HUDEP-2 (cell line): ENCODE data around the gene ATXN7.

Experiments
- DNase-seq, 76 experiments: peaks; one replicate each; lab custom pipeline; 2025; ENCODE audit not compliant: unreplicated experiment in 76 of 76; lab: John Stamatoyannopoulos, UW

ATXN7 gene

DNA sequence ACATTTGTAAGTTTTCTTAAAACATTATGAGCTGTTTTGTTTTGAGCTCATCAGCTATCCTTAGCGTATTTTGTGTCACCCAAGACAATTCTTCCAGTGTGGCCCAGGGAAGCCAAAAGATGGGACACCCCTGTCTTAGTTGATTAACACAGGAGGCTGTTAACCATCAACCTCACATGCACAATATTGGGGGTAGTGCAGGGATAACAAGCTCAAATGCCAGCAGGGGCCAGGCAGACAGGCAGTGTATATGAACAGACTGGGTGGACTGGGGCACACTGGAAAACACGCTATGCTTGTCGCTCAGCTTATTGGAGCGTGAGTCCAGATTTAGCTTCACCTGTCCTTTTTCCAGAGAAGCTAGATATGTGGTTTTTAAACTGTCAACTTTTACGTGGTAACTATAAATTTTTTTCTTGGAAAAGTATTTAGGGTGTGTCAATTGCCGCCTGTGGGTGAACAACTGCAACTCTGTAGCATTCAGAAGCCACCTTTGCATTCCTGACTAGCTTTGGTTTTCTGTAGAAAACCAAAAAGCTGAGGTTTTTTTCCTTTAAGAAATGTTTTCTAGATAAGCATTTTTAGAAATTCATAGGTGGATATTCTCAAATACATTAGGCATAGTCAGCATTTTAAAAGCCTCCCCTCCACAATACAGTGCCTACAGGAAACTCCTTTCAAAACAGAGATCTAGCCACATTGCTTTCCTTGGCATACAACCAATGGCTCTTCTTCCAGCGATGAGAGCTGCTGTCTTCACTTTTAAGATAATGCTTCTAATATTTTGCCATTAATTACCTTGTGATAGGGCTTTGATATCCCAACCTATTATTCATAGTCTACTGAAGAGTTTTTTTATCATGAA is 145.1 kb downstream of the ATXN7 start:
- DNase-seq = no peak

DNA sequence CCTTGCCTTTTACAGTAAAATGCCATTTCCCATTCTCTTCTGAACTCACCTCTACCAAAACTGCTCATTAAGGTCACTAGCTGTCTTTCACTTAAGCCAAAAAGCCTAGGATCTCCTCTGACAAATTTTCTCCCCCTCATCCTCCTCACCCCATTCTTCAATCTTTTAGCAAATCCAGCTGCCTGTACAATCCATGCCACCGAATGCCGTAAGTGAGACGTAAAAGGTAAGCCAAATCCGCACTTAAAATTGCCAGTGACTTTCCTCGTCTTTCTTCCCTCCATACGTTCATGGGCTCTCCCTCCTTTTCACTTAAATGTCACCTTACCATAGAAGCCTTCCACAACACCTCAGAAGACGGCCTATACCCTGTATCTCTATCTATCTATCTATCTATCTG is 145.9 kb downstream of the ATXN7 start:
- no peak for DNase-seq

DNA sequence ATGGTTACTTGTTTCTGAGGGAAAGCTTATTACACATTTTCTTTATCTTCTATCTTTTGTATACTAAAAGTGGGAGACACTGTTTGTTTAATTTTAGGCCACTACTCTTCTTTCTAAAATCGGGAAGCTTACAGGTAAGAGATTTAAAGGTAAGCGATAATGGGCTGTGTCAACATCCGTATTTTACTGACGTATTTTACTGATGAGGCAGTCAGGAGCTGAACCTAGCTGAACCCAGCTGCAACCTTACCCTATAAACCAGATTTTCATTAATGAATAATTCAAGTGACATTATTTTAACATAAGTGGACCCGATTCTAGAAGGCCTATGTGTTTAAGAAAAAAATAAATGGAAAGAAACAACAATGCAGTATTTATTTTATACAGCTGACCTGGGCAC is 146.5 kb downstream of the ATXN7 start:
- no peak for DNase-seq

DNA sequence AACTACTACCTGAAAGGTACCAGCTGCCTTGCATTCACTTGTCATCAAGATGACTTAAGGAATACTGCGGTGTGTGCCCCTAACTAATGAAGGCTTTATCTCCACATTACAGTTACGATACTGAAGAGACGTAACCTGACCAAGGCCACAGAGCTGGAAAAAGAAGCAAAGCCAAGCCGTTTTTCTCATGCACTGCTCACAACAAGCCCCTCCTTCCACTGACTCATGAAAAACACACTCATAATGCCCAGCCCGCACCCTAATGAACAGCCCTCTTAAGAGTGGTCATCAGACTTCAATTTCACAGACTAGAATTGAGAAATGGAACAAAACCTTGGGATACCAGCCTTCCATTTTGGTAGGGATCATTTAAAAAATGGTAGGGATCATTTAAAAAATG is 148.0 kb downstream of the ATXN7 start:
- peak in 27 of 76 experiments; percentile 1 to 63 (median 10) for DNase-seq

DNA sequence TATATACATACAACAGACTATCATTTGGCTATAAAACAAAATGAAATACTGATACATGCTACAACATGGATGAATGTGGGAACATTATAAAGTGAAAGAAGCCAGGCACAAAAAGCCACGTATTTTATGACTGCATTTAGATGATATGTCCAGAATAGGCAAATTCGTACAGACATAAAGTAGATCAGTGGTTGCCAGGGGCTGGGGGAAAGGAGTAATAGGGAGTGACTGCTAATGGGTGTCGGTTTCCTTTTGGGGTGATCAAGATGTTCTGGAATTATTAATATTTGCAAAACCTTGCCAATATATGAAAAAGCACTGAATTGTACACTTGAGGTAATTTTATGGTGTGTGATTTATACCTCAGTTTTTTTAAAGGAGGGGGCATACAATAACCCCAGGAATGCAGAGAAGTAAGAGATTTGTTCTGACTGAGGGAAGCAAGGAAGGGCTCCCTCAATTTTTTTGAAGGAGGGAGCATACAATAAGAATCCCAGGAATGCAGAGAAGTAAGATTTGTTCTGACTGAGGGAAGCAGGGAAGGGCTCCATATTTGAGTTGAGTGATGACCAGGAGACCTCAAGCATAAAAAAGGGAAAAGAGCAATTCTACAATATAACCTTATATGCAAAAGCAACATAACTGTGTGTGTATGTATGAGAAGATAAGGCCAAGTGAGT is 153.4 kb downstream of the ATXN7 start:
- no peak for DNase-seq

DNA sequence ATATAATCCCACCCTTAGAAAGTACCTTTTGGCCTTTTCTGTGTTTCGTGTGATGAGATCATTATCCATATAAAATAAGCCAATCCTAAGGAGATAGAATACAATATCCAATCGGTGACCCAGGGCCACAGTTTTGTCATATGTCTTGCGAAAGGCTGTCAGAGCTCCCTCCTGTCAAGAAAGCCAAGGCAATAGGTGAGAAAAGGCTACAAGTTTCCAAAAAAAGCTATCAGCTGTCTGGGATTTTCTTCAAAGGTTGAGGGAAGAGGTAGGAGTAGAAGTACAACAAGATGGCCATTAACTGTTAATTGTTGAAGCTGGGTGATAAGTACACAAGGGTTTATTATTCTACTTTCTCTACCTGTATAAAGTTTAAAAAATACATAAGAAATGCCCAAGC is 155.6 kb downstream of the ATXN7 start:
- DNase-seq = no peak

DNA sequence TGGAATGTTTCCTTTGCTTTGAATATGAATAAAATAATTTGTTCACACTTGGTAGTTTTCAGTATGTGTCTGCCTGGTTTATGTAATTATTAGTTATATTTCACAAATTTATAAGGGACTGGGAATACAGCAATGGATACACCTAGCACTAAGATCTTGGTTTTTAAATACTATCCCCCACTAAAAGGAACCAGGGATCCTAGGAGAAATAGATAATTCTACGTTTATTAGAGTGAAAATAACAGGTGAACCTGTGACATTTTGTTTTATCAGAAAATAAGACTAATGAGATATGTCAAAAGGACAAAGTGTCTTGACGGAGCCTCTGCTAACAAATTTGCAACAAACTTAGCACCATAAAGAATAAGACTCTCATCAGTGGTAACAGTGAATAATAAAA is 156.2 kb downstream of the ATXN7 start:
- DNase-seq = no peak

DNA sequence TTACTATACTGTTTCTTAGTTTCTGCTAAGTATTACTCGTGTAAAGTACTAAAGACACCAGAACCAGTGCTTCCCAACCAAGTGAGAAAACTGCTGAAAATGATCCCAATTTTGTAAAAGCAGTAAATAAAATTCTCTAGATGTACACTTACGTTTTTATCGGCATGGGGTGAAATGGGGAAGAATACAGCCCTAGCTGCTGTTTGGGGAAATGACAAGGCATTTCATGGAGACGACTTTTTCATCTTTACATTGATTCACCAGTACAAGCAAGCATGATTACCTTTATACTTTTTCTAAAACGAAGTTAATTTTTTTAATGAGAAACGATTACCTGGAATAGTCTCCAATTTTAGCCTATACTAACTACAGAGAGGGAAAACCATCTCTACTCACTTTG is 158.3 kb downstream of the ATXN7 start:
- peak in 2 of 76 experiments; percentile 2 to 25 for DNase-seq

DNA sequence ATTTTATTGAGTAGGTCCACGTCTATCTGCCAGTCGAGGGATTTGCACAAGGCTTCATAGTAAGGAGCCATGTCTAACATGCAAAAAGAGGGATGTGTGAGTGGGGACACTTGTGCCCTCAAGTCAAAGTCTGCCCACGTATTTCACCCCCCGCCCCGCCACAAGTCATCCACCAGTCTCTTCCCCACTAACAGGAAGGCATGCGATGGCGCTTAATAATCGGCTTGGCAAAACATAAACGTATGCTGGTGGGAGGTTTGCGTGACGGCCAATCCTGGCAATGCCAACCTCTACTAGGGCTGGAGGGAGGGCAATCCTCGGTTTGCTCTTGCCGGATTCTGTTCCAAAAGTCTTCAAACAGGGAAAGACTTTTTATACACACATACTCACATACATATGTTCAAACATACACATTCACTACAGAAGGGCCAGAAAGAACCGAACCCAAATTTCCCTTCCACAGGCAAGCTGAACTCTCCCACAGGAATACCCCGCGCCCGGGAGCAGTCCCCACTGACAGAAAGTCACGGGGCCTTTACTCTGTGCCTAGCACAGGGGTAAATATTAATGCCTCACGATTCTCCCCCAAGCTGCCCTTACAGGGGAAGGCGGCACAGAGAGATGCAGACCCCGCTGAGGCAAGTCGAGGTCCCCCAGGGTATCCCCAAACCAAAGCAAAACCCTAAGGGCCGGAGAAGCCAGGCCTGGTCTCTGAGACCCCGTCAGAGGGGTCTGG is 159.0 kb downstream of the ATXN7 start:
- peak in 15 of 76 experiments; percentile 3 to 41 (median 10) for DNase-seq

DNA sequence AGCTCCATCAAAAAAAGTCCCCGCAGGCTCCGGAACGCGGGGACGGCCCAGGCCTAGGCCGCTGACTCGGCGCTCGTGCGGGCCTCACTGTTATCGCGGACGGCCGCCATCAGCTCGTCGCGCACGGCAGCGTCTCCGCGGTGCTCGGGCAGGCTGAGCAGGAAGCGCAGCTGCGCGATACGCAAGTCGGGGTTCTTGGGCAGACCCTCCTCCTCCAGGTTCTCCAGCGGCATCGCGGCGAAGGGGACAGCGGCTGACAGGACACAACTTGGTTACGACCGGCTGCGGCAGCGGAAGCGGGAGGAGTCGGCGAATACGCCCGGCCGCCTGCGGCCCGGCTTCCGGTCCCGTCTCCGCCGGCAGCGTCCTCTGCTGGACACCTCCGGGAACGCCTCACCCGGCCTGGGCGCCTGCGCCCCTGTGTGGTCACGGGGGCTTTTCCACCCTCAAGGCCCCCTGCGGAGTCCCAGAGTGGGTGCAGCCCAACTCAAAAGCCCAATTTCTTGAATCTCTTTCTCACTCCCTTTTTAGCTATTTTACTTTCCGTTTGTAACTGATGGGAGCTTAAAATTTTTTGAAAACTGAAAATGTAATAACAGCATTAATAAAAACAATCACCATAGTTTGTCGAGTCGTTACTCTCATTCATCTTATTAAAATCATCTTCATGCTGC is 159.7 kb downstream of the ATXN7 start, which contains the start of gene PSMD6:
TSS of gene PSMD6 (minus strand) at position 308 of the 674 bp plus-strand sequence. CDS start at position 233, 75 bp downstream.
- DNase-seq = peak in 74 of 76 experiments; percentile 10 to 91 (median 78)

DNA sequence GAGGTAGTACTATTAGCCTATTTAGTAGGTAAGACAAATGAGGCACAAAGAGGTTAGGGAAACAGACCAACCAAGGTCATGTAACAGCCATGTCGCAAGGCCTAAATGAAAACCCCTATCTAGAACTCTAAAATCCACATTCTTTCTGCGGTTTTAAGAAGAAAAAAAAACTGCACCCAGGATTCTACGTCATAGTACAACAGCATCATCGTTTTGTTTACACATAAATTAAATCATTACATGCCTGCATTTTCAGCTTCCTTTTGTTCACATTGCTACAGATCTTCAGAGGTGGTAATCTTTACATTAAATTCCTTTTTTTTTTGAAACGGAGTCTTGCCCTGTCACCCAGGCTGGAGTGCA is 160.2 kb downstream of the ATXN7 start:
- DNase-seq = no peak

DNA sequence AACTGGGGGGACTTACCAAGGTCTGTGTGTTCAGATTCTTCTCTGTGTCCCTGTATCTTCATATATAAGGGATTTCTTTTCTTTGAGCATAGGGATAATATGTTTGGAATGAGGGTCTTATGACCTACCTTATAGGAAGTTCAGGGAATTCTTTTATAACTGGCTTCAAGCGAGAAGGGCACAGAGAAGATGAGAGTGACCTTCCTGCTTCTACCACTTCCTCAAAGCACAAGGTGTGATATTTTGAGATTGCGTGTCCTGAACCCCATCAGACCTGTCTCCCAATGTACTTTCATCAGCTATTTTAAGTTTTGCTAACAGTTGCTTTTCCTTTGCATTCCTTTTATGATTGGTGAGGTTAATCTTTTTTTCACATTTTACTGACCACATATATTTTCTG is 162.7 kb downstream of the ATXN7 start:
- no peak for DNase-seq

DNA sequence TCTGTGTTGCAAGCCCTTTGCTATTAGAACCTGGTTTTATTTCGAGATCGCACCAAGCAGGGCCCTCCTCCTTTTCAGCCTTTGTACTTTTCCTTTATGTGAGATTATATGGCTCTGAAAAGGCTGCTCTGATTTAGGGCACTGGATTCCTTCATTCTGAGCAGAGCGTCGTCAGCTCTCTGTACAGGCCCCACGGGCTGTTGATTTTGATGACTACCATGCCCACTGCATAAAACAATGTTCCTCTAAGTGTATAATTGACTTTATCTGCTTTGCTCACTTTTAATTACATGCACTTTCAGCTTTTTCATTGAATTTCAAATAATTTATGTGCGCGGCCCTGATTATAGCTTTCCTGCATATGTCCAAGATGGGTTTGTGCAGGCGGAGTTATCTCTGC is 164.0 kb downstream of the ATXN7 start:
- DNase-seq = no peak

DNA sequence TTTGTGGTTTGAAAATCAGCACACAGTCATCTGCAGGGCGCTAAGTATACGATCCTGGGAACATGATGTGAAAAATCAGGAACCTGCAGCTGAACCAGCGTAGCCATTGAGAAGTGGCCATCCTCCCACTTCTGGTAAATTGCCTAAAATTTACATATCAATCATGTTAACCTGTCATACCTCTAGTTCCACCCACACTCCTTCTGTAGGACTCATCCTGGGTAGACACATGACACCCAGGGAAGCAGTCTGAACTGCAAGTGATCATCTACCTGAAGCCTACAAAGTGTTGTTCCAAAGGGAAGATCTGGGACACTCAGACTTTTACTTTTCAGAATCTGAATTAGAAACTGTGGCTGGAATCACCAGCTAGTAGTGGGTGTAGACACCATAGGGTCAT is 165.1 kb downstream of the ATXN7 start:
- no peak for DNase-seq

DNA sequence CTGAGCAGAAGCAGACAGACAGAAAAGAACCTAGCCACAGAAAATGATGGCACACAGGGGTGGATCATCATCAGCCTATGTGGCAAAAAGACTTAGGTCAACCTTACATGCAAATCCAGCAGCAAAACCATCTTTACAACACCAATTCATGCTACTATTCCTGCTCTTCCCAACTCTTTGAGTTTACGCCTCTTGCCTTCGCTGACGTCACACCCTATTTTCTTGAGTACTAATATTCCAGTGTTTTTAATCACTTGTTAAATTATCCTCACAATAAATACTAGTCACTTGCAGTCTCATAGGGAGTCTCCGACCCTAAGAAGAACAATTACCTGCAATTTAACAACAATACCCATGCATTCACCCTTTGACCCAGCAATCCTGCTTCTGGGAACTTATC is 165.6 kb downstream of the ATXN7 start:
- DNase-seq = no peak

DNA sequence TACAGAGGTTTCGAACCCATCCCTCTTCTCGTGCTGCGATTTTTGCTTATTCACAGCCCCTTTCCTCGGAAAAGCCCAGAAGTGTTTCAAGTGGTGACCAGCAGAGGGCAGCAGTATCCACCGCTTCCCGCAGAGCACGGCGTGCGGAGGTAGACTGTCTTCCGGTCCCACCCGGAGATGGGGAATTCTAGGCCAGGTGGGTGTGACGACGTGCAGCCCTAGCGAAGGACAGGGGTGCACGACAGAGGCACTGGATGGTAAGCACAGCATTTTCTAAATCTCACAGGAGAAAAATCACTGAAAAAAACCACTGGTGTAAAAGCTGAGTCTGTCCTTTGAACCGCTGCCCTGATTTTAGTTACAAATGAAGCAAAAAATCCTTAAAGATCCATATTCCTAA is 167.1 kb downstream of the ATXN7 start:
- DNase-seq = peak in 58 of 76 experiments; percentile 1 to 69 (median 31)

DNA sequence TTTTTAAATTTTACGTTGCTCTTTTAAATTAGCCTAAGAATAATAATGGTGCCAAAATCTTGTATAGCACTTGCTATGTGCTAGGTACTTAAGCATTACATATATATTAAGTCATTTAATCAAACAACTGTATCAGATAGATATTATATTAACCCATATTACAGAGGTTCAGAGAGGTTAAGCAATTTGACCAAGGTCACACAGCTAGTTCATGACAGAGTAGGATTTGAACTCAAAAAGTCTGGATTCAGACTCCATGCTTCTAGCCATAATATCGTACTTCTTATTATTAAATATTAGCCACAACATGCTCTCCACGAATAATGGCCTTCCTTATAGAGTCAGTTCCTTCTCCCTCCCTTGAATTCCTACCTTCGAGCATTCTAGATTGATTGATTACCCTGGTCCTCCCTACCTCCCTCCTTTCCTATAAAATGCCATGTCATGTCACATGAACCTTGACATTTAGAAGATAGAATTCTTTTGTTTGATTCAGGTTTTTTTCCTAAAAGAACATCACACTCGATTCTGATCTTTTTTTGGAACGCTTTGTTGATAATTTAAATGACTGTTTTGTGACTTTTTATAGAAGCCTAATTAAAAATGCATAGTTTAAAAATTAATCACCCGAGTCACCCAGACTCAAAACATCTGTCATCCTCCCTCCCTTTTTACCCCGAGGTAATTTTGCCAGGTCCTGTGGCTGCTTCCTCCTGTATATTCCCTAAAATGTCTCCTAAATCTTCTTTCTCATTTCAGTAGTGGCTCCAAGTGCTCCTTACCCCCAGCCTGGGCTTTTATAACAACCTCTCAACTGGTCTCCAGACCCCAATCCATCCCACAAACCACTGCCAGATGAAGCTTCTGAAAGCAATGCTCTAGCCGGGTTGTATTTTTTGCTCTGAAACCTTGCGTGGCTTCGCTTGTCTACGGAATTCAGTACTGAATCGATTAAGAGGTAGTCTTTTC is 168.2 kb downstream of the ATXN7 start:
- DNase-seq = no peak

DNA sequence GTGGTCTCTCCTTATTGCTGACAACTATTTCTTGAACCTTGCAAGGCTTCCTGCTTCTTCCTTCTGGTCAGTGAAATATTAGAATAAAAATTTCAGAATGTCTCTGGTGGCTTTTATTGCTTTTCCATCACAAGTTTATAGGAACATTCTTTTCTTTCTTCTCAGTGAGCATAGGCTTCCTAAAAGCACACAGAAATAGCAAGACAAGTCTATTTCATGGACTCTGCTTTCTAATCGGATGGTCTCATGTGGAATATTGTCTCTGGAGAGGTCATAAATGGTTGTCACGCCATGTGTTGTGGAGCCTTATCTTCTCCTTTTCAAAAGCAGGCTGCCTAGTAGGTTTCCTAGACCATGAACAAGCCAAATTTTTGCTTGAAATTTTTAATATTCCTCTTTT is 169.4 kb downstream of the ATXN7 start:
- DNase-seq = no peak

DNA sequence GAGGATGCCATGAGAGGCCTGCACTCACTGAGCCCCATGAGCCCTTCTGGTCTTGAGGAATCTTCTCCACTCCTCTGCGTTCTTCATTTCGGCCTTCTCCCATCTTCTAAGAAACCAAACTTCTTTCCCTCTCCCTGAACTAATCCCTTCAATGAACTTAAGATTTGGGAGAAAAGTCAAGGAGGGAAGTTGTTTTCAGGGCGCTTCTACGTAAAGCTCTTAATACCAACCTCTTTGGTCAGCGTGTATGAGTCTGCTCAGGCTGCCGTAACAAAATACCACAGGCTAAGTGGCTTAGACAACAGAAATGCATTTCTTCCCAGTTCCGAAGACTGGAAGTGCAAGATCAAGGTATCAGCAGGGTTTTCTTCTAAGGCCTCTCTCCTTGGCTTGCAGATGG is 173.4 kb downstream of the ATXN7 start:
- DNase-seq = no peak
